KMS-11 (cell line): Measurements from ENCODE around the gene GLT8D2.

ENCODE experiments used
- H2AFZ ChIP-seq: fragments of 200-600 bp; sonication (generic); 2 replicates; pipeline ENCODE4 v1.6.1; 2016; ENCODE audit warnings: antibody characterized with exemption, mixed run types, low read depth
- H3K27ac ChIP-seq: fragments of 200-600 bp; sonication (generic); 2 replicates; pipeline ENCODE4 v1.6.1; 2016; ENCODE audit warnings: mild to moderate bottlenecking, mixed run types
- H3K27me3 ChIP-seq: fragments of 200-600 bp; sonication (generic); 2 replicates; pipeline ENCODE4 v1.6.1; 2017; ENCODE audit warnings: mild to moderate bottlenecking, low read depth, mixed run types, moderate library complexity; ENCODE audit not compliant: insufficient read depth
- H3K36me3 ChIP-seq: fragments of 200-600 bp; sonication (generic); 2 replicates; pipeline ENCODE4 v1.6.1; 2017; ENCODE audit warnings: mild to moderate bottlenecking, mixed run types; ENCODE audit not compliant: insufficient read depth
- H3K4me1 ChIP-seq: fragments of 200-600 bp; sonication (generic); 2 replicates; pipeline ENCODE4 v1.6.1; 2016; ENCODE audit warnings: mild to moderate bottlenecking, low read depth, mixed run types; ENCODE audit not compliant: poor library complexity, severe bottlenecking
- H3K4me2 ChIP-seq: fragments of 200-600 bp; sonication (generic); 2 replicates; pipeline ENCODE4 v1.7.0; 2016; ENCODE audit warnings: mild to moderate bottlenecking, mixed run types
- H3K4me3 ChIP-seq: fragments of 200-600 bp; sonication (generic); IDR thresholded peaks from 2 replicates; pipeline ENCODE4 v1.6.1; 2017; ENCODE audit warnings: low read depth, low read length, mixed read lengths; ENCODE audit not compliant: insufficient read depth
- H3K79me2 ChIP-seq: fragments of 200-600 bp; sonication (generic); 2 replicates; pipeline ENCODE4 v1.6.1; 2016; ENCODE audit warnings: low read depth, mixed run types; ENCODE audit not compliant: insufficient read depth
- H3K9ac ChIP-seq: fragments of 200-600 bp; sonication (generic); 2 replicates; pipeline ENCODE4 v1.6.1; 2016; ENCODE audit warnings: mild to moderate bottlenecking, mixed run types
- H4K20me1 ChIP-seq: fragments of 200-600 bp; sonication (generic); 2 replicates; pipeline ENCODE4 v1.6.1; 2016; ENCODE audit warnings: mild to moderate bottlenecking, mixed run types; ENCODE audit not compliant: insufficient read depth
- TF ChIP-seq, protein P1 (sequence below): fragments of 200-600 bp; sonication (generic); conservative IDR thresholded peaks from 2 replicates; pipeline ENCODE4 v1.6.1; 2017; ENCODE audit warnings: low read depth, mild to moderate bottlenecking, antibody characterized with exemption, low read length, moderate library complexity, mixed read lengths

GLT8D2 gene

GRCh38 chr12:103996595-103996994 is 53.4 kb downstream of the GLT8D2 start:
- Histone ChIP-seq H2AFZ (no peak overlapping the region), H3K27ac (no peak overlapping the region), H3K79me2 (no peaks in the 10 kb centered on the region), H3K36me3 (no peaks in the 10 kb centered on the region), H3K4me3 (no peak overlapping the region), H4K20me1 (no peaks in the 10 kb centered on the region), H3K4me1 (no peaks in the 10 kb centered on the region), H3K27me3 (no peaks in the 10 kb centered on the region), H3K4me2 (no peak overlapping the region), H3K9ac (no peak overlapping the region)
- TF ChIP-seq, protein P1, sequence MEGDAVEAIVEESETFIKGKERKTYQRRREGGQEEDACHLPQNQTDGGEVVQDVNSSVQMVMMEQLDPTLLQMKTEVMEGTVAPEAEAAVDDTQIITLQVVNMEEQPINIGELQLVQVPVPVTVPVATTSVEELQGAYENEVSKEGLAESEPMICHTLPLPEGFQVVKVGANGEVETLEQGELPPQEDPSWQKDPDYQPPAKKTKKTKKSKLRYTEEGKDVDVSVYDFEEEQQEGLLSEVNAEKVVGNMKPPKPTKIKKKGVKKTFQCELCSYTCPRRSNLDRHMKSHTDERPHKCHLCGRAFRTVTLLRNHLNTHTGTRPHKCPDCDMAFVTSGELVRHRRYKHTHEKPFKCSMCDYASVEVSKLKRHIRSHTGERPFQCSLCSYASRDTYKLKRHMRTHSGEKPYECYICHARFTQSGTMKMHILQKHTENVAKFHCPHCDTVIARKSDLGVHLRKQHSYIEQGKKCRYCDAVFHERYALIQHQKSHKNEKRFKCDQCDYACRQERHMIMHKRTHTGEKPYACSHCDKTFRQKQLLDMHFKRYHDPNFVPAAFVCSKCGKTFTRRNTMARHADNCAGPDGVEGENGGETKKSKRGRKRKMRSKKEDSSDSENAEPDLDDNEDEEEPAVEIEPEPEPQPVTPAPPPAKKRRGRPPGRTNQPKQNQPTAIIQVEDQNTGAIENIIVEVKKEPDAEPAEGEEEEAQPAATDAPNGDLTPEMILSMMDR: no peak

GRCh38 chr12:103994235-103994634 is 55.8 kb downstream of the GLT8D2 start:
- no peak overlapping the region for H3K27ac ChIP-seq
- H3K9ac ChIP-seq: no peak overlapping the region
- H4K20me1 ChIP-seq: no peaks in the 10 kb centered on the region
- no peaks in the 10 kb centered on the region for H3K79me2 ChIP-seq
- H2AFZ ChIP-seq: no peak overlapping the region
- no peaks in the 10 kb centered on the region for H3K36me3 ChIP-seq
- no peaks in the 10 kb centered on the region for H3K27me3 ChIP-seq
- TF ChIP-seq, protein P1: no peak
- no peak overlapping the region for H3K4me2 ChIP-seq
- no peaks in the 10 kb centered on the region for H3K4me1 ChIP-seq
- H3K4me3 ChIP-seq: no peak overlapping the region

DNA sequence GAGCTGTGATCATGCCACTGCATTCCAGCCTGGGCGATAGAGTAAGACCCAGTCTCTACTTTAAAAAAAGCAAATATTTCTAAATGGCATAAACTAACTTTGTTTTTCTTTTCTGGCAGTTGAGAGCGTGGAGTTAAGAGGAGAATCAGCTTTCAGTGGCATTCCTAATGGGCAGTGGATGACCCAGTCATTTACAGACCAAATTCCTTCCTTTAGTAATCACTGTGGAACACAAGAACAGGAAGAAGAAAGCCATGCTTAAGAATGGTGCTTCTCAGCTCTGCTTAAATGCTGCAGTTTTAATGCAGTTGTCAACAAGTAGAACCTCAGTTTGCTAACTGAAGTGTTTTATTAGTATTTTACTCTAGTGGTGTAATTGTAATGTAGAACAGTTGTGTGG is 63.2 kb downstream of the GLT8D2 start:
- H3K36me3 ChIP-seq: 0 out of 2 replicates have a peak, but pooled peaks cover 7% of the 10 kb centered on the region
- H3K9ac ChIP-seq: no peak overlapping the region
- no peaks in the 10 kb centered on the region for H4K20me1 ChIP-seq
- H2AFZ ChIP-seq: no peak overlapping the region
- TF ChIP-seq, protein P1: no peak
- no peak overlapping the region for H3K4me3 ChIP-seq
- no peak overlapping the region for H3K27ac ChIP-seq
- no peaks in the 10 kb centered on the region for H3K4me1 ChIP-seq
- H3K79me2 ChIP-seq: no peaks in the 10 kb centered on the region
- H3K4me2 ChIP-seq: no peak overlapping the region
- no peaks in the 10 kb centered on the region for H3K27me3 ChIP-seq

- H3K4me2 ChIP-seq: no peak overlapping the region
- TF ChIP-seq, protein P1: no peak
- H3K36me3 ChIP-seq: no peaks in the 10 kb centered on the region
- H2AFZ ChIP-seq: no peak overlapping the region
- H3K4me3 ChIP-seq: no peak overlapping the region
- peaks cover 37% of the 10 kb centered on the region for H3K79me2 ChIP-seq
- H3K4me1 ChIP-seq: no peaks in the 10 kb centered on the region
- H4K20me1 ChIP-seq: no peaks in the 10 kb centered on the region
- no peak overlapping the region for H3K27ac ChIP-seq
- H3K9ac ChIP-seq: no peak overlapping the region
- H3K27me3 ChIP-seq: no peaks in the 10 kb centered on the region
Observed at GRCh38 chr12:103978384-103978982, 71.5 kb downstream of the GLT8D2 start.
